ENCODE results near the gene DIS3L2. TPM values are rescaled to one million over a fixed set of nuclear protein-coding genes. Genes with fewer than 3 reads are reported as not detected.

DIS3L2 gene
- total and polyA plus RNA-seq, 8 donors = 13.0 to 24.0 (median 16.8) TPM

DNA sequence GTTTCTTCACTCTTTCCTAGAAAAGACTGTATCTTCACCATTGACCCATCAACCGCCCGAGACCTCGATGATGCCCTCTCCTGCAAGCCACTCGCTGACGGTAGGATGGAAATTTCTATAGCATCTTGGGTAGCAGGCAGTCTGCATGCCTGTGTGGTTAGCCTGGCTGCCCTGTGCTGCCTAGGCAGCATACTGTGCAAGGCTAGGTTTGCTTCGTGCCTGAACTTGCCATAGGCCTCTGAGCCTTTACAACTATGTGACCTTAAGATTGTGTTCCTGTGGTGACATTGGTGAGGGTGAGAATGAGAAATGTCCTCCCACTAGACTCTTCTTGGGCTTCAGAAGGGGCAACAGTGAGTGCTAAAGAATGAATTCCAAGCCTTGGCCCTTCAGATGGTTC, 248.8 kb downstream of the DIS3L2 start:
- no peak overlapping the region for H3K4me3 ChIP-seq
- H3K27ac ChIP-seq = no peak overlapping the region
- H3K9me3 ChIP-seq = no peaks in the 10 kb centered on the region
- intact Hi-C loops (cut with DNase I) = no loop called here
- WGBS, 2 donors = 98 to 99% methylated on average over 6 of the region's 6 CpGs
- no peak for ATAC-seq
- no peaks in the 10 kb centered on the region for H3K27me3 ChIP-seq
- peaks cover 0 to 5% (median 0%) of the 10 kb centered on the region in 3 donors for H3K36me3 ChIP-seq
- no peak for TF ChIP-seq CTCF (IDR thresholded peaks at IDR 0.05)
- FAIRE-seq = no peak
- no peaks in the 10 kb centered on the region for H3K4me1 ChIP-seq
- DNase-seq = no peak

GRCh38 chr2:232211743-232212686, 250.5 kb downstream of the DIS3L2 start:
- no peak for ATAC-seq

GRCh38 chr2:232213176-232213575, 251.7 kb downstream of the DIS3L2 start:
- H3K27me3 ChIP-seq = no peaks in the 10 kb centered on the region
- H3K27ac ChIP-seq = no peak overlapping the region
- peaks cover 0 to 5% (median 0%) of the 10 kb centered on the region in 3 donors for H3K36me3 ChIP-seq
- WGBS, 2 donors = 73 to 77% methylated on average over 2 of the region's 2 CpGs
- DNase-seq (no peak), FAIRE-seq (no peak), ATAC-seq (no peak)
- TF ChIP-seq CTCF (IDR thresholded peaks at IDR 0.05) = no peak
- no peak overlapping the region for H3K4me3 ChIP-seq
- intact Hi-C loops (cut with DNase I) = no loop called here
- no peaks in the 10 kb centered on the region for H3K9me3 ChIP-seq
- no peaks in the 10 kb centered on the region for H3K4me1 ChIP-seq

More at GRCh38 chr2:232211743-232212686, 250.5 kb downstream of the DIS3L2 start:
- peaks cover 0 to 5% (median 0%) of the 10 kb centered on the region in 3 donors for H3K36me3 ChIP-seq
- WGBS, 2 donors = 85 to 86% methylated on average over 8 of the region's 8 CpGs
- H3K4me1 ChIP-seq = no peaks in the 10 kb centered on the region
- no peak for TF ChIP-seq CTCF (IDR thresholded peaks at IDR 0.05)
- no peak overlapping the region for H3K4me3 ChIP-seq
- intact Hi-C loops (cut with DNase I) = no loop called here
- no peak overlapping the region for H3K27ac ChIP-seq
- DNase-seq (no peak), FAIRE-seq (no peak)
- no peaks in the 10 kb centered on the region for H3K27me3 ChIP-seq
- no peaks in the 10 kb centered on the region for H3K9me3 ChIP-seq

- ATAC-seq = no peak
- H3K9me3 ChIP-seq = no peaks in the 10 kb centered on the region
- H3K27me3 ChIP-seq = no peaks in the 10 kb centered on the region
- H3K27ac ChIP-seq = no peak overlapping the region
- no peak overlapping the region for H3K4me3 ChIP-seq
- H3K4me1 ChIP-seq = no peaks in the 10 kb centered on the region
- no peak for DNase-seq
- WGBS, 2 donors = 84 to 89% methylated on average over 5 of the region's 5 CpGs
- peaks cover 0 to 5% (median 0%) of the 10 kb centered on the region in 3 donors for H3K36me3 ChIP-seq
- no peak for TF ChIP-seq CTCF (IDR thresholded peaks at IDR 0.05)
- intact Hi-C loops (cut with DNase I) = no loop called here
- FAIRE-seq = no peak
Observed at GRCh38 chr2:232214053-232214452, 252.5 kb downstream of the DIS3L2 start.

GRCh38 chr2:232216028-232216427, 254.5 kb downstream of the DIS3L2 start:
- TF ChIP-seq CTCF (IDR thresholded peaks at IDR 0.05) = no peak
- 88 to 89% methylated on average over 3 of the region's 3 CpGs for WGBS, 2 donors
- no peaks in the 10 kb centered on the region for H3K36me3 ChIP-seq
- H3K4me1 ChIP-seq = no peaks in the 10 kb centered on the region
- DNase-seq (no peak), ATAC-seq (no peak), FAIRE-seq (no peak)
- H3K27me3 ChIP-seq = no peaks in the 10 kb centered on the region
- intact Hi-C loops (cut with DNase I) = no loop called here
- H3K27ac ChIP-seq = no peak overlapping the region
- no peak overlapping the region for H3K4me3 ChIP-seq
- no peaks in the 10 kb centered on the region for H3K9me3 ChIP-seq

Data from pancreas (tissue), 10 donors.